Progenitor cell of endocrine pancreas (in vitro differentiated cells): ENCODE data around the gene RALA. TPM values are rescaled to one million over a fixed set of nuclear protein-coding genes. Genes with fewer than 3 reads are reported as not detected.

Experiments used
- DNase-seq: peaks from one replicate; pipeline ENCODE4 v3.0.0; 2021; ENCODE audit warnings: low spot score; ENCODE audit not compliant: unreplicated experiment
- H3K27ac Mint-ChIP-seq: 2 replicates; pipeline ENCODE4 v1.8.0; 2021; ENCODE audit warnings: mild to moderate bottlenecking, moderate library complexity, mixed read lengths
- H3K27me3 Mint-ChIP-seq: 2 replicates; pipeline ENCODE4 v1.8.0; 2021; ENCODE audit warnings: mixed read lengths
- H3K36me3 Mint-ChIP-seq: 2 replicates; pipeline ENCODE4 v1.8.0; 2022; ENCODE audit warnings: mixed read lengths; ENCODE audit not compliant: insufficient read depth
- H3K4me1 Mint-ChIP-seq: 2 replicates; pipeline ENCODE4 v1.8.0; 2021; ENCODE audit warnings: low read depth, mixed read lengths
- H3K4me3 Mint-ChIP-seq: 2 replicates; pipeline ENCODE4 v1.8.0; 2021; ENCODE audit warnings: low read depth, mild to moderate bottlenecking, moderate library complexity, mixed read lengths
- H3K9me3 Mint-ChIP-seq: 2 replicates; pipeline ENCODE4 v1.8.0; 2021; ENCODE audit warnings: low read depth, mixed read lengths
- CTCF ChIP-seq: fragments of 200-600 bp; sonication (generic); IDR thresholded peaks from one replicate; pipeline ENCODE4 v1.5.0; 2021; ENCODE audit warnings: antibody characterized with exemption, mild to moderate bottlenecking; ENCODE audit not compliant: unreplicated experiment
- total RNA-seq: library from RNA; stranded (reverse); gene quantifications from 2 replicates; pipeline ENCODE4 v1.2.1, GENCODE V29; 2021

RALA gene
- total RNA-seq, 1 donor from 2014 or later, result 39.6 TPM

- DNase-seq, result no peak
- H3K4me1 Mint-ChIP-seq, result no peaks in the 10 kb centered on the region
- H3K4me3 Mint-ChIP-seq, result no peak overlapping the region
- TF ChIP-seq CTCF, result peak; percentile 52
- H3K9me3 Mint-ChIP-seq, result no peaks in the 10 kb centered on the region
- no peaks in the 10 kb centered on the region for H3K27me3 Mint-ChIP-seq
- no peak overlapping the region for H3K27ac Mint-ChIP-seq
- no peaks in the 10 kb centered on the region for H3K36me3 Mint-ChIP-seq
Observed at GRCh38 chr7:39741942-39742623, 118.7 kb downstream of the RALA start.

GRCh38 chr7:39744620-39745019, 121.2 kb downstream of the RALA start:
- no peak for TF ChIP-seq CTCF
- Mint-ChIP-seq H3K4me1 (no peaks in the 10 kb centered on the region), H3K27ac (no peak overlapping the region), H3K36me3 (no peaks in the 10 kb centered on the region), H3K4me3 (no peak overlapping the region), H3K27me3 (no peaks in the 10 kb centered on the region), H3K9me3 (no peaks in the 10 kb centered on the region)
- DNase-seq, result no peak

GRCh38 chr7:39745320-39745719, 121.9 kb downstream of the RALA start:
- no peaks in the 10 kb centered on the region for H3K9me3 Mint-ChIP-seq
- no peaks in the 10 kb centered on the region for H3K4me1 Mint-ChIP-seq
- H3K27ac Mint-ChIP-seq, result no peak overlapping the region
- H3K27me3 Mint-ChIP-seq, result no peaks in the 10 kb centered on the region
- no peaks in the 10 kb centered on the region for H3K36me3 Mint-ChIP-seq
- TF ChIP-seq CTCF, result no peak
- no peak overlapping the region for H3K4me3 Mint-ChIP-seq
- no peak for DNase-seq

- H3K9me3 Mint-ChIP-seq, result no peaks in the 10 kb centered on the region
- H3K4me3 Mint-ChIP-seq, result no peak overlapping the region
- H3K27me3 Mint-ChIP-seq, result no peaks in the 10 kb centered on the region
- DNase-seq, result peak; percentile 47
- no peak overlapping the region for H3K27ac Mint-ChIP-seq
- TF ChIP-seq CTCF, result peak; percentile 80
- H3K4me1 Mint-ChIP-seq, result no peaks in the 10 kb centered on the region
- H3K36me3 Mint-ChIP-seq, result no peaks in the 10 kb centered on the region
Observed at GRCh38 chr7:39746103-39746819, 122.9 kb downstream of the RALA start.

GRCh38 chr7:39749177-39749576, 125.8 kb downstream of the RALA start:
- TF ChIP-seq CTCF, result no peak
- no peak overlapping the region for H3K27ac Mint-ChIP-seq
- peaks cover 5% of the 10 kb centered on the region for H3K36me3 Mint-ChIP-seq

More at GRCh38 chr7:39749177-39749576, 125.8 kb downstream of the RALA start:
- H3K4me3 Mint-ChIP-seq, result no peak overlapping the region
- H3K9me3 Mint-ChIP-seq, result peaks cover 6% of the 10 kb centered on the region
- no peaks in the 10 kb centered on the region for H3K27me3 Mint-ChIP-seq
- no peak for DNase-seq
- peaks cover 2% of the 10 kb centered on the region for H3K4me1 Mint-ChIP-seq
